HG03460 (cell line): ENCODE measurements around the gene GPR39.

ENCODE experiments used
- ATAC-seq: cut with Tn5 transposase; IDR thresholded peaks from one replicate; pipeline ENCODE4 v1.9.1; 2021; ENCODE audit not compliant: unreplicated experiment

Gene GPR39

DNA sequence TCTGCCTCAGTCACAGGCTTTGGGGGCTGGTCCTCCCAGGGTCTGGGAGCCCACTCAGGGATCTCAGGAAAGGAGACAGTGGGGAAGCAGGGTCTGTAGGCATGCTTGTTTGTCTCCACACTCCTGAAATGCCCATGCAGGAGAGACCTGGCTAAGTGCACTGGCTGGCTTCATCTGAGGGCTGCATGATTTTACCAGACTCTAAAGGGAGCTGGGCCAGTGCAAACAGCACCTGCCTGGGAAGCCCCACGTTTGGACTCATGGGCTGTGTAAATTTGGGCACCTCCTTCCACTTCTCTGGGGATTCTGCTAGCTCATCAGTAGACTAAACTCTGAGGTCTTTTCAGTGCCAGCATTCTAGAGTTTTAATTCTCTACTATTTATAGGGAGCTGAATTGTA, 219.7 kb downstream of the GPR39 start:
- ATAC-seq: no peak

DNA sequence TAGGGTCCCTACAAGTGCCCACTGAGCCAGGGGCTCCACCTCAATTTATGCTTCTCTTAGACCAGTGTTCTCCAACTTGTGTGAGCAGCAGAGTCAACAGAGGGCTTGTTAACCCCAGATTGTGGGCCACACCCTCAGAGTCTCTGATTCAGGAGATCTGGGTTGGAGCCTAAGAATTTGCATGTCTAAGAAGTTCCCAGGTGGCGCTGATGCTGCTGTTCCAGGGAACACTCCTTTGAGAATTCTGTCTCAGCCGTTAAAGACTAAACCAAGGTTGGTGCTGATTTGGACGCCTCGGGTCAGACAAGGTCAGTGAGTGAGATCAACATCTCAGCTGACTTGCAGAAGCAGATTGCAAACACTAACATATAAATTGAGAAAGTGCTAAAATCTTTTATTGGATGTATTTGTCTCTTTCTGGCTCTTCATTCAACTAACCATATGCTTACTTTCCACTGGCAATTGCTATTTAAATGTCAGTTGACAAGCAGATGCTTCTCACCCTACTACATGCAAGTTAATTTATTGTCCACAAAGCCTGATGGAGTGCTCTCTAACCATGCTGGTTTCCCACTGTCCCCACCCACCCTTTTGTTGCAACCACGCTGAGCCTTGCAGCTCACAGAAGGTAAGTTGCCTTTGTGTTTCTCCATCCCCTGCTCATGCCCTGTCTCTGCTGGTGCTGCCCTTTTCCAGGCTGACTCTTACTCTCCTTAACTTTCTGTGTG, 221.9 kb downstream of the GPR39 start:
- ATAC-seq: no peak

DNA sequence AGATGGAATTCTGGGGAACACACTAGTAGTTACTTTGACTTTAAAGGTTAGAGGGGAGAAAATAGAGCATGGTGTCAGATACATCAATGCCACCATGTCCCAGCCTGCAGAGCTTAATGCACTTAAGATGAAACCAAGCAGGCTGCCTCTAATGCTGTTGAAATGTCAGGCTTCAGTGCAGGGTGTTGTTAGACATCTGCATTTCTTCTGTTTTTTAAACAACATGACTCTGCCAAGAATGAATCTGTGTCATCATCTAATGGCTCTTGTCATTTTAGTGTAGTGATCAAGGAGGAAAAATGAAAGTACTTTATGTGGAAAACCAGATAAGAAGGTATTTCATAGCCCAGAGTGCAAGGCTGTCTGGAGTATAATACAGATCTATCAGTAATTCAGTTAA, 223.5 kb downstream of the GPR39 start:
- ATAC-seq: no peak

DNA sequence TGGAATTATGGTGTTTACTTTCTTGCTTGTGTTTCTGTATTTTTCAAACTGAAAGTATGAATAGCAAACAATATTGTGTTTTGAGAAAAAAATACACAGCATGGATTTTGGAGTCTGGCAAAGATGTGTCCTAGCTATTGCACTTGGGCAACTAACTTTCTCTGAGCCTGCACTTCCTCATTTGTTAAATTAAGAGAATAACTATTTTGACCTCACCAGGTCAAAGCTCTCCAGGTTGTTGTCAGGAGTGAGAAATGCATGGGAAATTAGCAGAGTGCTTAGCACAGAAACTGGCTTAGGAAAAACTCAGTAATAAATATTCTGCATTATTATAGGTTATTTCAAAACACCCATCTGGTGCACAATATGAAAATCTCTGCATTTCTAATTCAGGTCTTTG, 225.2 kb downstream of the GPR39 start:
- no peak for ATAC-seq

DNA sequence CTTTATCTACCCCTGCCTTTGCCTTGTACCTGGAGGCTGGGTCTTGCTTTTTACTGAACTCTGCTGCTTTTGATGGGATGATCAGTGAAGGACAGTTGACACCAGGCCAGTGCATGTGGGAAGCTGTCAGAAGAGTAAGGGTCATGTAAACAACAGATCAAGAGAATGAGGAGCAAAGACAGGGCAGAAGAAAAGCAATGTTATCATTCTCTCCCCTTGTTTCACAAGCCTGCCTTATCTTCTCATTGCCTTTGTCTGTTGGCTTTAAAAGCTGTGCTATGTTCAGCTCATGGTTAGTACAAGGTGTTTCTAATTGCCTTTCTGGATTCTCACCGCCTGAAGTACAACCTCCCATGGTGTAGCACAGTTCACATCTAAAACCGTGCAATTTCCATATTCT, 225.8 kb downstream of the GPR39 start:
- no peak for ATAC-seq

DNA sequence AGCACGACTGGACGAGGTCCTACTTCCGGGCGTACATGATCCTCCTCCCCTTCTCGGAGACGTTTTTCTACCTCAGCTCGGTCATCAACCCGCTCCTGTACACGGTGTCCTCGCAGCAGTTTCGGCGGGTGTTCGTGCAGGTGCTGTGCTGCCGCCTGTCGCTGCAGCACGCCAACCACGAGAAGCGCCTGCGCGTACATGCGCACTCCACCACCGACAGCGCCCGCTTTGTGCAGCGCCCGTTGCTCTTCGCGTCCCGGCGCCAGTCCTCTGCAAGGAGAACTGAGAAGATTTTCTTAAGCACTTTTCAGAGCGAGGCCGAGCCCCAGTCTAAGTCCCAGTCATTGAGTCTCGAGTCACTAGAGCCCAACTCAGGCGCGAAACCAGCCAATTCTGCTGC, 228.6 kb downstream of the GPR39 start:
- no peak for ATAC-seq

DNA sequence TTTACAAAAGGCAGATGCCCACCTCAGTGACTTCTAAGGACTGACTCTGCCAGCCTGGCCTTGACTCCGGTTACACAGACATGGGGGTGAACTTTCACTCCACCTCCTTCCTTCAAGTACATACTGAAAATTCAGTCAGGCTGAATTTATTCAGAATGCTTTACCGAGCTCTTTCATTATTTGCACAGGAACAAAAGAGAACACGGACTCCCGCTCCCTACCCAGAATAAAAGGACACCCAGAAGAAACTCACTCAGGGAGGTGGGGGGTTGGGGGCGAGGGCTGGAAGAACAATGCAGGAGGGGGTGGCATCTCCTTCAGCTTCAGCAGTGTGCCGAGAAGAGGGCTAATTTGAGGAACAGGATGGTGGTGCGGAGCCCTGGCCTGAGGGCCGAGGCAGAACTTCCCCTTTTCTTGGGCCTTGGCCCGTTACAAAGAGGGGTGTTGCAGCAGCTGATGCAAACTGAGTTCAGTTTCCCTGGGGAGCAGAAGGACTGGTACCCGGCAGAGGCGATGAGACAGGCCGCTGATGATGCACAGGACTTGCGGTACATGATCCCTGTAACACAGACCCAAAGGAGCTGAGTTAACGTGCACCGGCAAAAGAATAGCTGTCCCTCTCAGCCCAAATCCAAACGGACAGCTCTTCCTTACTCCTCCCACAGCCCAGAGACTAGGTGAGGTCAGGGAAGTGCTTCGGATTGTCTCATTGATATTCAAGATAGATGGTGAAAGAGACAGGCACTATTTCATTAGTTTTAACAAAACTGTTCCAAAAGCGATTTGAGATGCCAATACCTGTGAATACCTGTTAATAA, 229.3 kb downstream of the GPR39 start:
- ATAC-seq: no peak

DNA sequence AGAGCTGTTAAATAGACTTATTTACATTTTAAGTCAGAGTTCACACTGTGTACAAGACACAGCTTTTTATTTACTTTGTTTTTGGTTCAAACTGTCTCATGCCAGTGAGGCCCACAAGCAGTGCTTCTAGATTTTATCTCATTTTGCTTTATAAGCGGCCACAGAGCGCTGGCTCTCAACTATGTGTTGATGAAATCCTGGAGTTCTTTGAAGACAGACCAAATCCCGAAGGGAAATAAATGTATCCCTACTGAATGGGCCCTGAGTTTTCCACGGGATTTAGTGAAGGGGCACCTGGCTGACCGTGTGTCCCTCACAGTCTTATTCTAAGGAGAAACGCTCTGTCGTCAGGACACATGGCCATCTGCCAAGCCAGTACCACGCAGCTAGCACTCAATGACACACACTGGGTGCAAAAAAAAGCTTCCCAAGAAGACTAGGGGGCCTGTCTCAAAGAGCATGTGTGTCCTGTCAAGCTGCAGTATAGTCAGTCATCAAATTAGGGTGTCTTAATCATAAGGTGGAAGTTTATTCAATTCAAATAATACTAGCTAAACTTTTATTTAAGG, 230.0 kb downstream of the GPR39 start:
- no peak for ATAC-seq

DNA sequence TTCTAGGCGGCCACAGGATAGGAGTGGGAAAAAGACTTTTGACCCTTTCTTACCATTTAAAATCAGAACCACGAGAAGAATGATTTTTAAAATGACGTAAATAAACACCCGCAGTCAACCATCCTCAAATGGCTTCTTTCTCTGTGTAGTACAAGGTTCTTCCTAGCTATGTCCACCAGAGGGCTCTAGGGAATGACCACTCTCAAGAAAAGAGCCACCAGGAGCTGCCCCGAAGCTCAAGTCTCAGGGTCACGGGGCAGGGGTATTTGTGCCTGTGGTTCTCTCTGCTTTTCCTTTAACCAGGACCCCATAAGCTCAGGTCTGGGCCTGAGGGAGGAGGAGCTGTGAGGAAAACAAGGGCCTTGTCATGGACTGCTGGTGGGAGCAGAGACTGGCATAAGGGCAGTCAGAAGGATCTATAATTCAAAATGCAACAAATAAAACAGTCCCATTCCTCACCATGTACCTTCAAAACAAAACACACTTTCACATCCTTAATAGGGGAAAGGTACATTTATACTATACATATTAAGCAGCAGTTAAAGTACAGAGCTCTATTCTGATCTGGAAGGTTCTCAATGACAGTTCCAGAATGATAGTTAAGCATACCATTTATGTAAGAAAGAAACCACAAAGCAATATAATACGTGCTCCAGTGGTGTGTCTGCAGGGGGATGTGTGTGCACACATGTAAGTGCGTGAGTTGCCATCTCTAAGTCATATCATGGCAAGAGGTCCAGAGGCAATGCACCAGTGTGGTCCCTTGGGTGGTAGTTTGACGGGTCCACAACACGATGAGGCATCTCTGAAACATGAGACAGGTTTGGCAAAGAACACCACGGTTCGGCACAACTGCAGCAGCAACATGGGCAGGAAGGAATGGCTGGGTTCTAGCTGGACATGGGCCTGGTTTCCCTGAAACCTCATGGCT, 234.8 kb downstream of the GPR39 start:
- ATAC-seq: no peak

DNA sequence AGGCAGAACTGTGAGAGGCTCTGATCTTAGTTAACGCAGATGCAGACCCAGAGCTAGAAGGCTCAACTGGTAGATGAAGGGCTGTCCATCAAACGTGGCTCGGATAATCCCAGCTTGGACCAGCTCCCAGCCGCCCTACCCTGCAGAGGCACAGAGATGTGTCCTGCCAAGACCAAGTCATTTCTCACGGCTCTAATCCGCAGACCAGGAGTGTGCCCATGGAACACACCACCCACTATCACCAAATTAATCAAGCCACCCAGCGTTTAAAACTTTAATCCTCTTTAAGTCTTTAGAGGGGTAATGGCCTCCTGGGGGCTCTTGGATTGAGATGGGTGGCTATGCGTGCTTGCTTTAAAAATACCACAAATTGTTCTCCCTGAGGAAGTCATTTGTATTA, 235.9 kb downstream of the GPR39 start:
- ATAC-seq: no peak

DNA sequence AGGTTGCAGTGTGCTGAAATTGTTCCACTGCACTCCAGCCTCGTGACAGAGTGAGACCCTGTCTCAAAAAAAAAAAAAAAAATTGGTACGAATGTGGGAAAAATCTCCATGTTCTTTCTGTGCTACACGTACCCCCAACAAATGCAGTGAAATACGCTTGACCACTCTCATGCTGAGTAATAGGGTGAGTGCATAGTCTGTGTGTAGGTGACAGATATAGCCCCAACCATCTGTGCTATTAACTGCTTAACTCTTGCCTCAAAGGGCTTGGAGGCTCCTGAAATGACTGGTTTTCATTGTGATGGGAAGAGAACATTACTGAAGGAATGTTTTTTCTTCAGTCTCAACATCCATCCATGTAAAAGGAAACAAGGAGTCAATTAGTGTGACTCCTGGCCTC, 237.7 kb downstream of the GPR39 start:
- no peak for ATAC-seq

DNA sequence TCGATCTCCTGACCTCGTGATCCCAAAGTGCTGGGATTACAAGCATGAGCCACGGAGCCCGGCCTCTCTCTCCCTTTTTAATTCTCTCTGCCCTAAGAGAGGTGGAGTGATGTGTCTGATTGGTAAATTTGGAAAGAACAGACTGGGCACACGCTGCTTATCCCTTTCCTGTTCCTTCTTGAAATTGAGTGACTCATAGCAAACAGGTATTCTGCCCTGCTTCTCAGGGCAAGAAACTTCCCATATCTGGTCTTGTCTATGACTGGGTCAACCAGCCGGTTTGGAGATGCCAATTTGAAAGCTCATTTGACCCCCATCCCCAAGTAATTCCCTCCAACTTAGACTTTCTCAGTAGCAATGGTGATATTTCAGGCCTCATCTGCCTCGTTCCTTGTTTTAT, 238.4 kb downstream of the GPR39 start:
- ATAC-seq: no peak

DNA sequence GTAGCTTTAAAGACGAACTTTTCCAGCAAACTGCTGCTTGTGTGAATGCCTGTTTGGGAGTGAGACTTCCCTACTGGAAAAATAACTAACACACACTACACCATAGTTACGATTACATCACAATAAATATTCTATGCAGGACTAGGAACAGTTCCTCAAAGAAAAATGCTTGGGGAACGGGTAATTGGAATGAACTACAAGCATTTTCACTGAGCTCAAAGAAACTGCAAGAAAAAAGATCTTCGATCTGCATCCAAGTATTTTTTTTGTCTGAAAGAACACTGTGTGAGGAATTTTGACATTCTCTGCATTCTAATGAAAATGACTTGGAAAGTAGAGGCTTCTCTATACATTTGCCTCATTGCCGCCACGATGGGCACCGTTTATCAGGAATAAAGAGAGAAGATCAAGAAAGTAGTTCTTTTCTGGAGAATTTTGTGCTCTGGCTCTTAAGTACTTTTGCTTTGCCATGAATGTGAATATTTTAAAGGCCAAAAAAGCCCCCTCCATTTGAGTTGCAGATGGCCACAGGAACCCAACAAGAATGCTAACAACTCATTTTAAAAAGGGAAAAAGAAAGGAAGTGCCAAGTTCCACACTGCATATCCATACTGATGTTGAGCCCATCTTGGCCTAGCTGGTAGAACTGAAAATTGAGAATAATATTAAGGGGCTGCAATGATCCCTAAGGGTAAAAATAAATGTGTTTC, 239.8 kb downstream of the GPR39 start:
- ATAC-seq: no peak

DNA sequence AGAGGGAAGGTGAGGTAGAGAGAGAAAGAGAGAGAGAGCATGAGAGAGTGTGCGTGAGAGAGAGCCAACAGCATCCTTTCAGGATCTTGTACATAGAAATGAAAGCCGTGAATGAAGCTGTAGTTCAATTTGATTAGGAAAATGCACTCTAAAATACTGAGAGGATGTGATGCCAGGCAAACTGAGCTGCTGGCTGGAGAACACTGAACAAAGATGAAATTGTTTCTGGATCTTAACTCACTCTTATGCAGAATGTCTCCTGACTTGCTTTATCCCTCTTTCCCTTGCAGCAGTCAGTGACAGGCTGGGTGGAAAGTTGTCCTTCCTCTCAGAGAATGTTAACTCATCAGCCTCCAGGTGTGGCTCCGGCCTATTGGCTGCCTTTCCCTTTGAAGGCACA, 242.7 kb downstream of the GPR39 start:
- no peak for ATAC-seq

DNA sequence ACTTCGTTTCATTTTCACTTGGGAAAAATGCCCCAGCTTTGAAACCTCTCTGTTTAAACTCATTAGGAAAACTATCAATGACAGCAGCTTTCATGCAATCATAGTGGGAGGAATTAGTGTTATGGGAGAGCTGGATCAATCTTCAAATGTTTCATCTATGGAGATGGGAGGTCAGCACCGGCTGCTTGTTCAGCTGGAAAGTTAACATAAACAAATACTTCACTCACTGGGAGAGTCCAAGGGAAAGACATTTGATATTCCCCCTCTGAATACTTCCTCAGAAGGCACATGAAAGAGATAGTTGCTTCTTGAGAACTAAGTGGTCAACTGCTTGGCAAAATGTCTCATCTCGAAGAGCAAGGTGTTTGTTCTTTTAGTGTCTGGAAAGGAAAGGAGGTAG, 246.1 kb downstream of the GPR39 start:
- ATAC-seq: no peak

DNA sequence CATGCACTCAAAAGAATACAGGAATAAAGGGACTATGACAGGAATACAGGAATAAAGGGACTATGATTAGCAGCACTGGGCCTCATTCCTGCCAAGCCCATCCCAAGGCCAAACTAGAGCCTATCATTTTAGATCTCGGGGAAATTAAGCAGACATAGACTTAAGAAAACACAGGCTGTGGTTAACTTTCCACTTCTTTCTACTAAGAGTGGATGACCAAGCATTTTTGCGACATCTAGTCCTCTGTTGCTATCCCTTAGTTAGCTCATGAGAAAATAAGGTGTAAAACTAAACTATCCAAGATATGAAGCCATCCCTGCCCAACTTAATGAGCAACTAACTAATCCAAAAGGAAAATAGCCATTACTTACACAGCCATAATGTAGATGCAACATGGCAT, 247.5 kb downstream of the GPR39 start:
- no peak for ATAC-seq

DNA sequence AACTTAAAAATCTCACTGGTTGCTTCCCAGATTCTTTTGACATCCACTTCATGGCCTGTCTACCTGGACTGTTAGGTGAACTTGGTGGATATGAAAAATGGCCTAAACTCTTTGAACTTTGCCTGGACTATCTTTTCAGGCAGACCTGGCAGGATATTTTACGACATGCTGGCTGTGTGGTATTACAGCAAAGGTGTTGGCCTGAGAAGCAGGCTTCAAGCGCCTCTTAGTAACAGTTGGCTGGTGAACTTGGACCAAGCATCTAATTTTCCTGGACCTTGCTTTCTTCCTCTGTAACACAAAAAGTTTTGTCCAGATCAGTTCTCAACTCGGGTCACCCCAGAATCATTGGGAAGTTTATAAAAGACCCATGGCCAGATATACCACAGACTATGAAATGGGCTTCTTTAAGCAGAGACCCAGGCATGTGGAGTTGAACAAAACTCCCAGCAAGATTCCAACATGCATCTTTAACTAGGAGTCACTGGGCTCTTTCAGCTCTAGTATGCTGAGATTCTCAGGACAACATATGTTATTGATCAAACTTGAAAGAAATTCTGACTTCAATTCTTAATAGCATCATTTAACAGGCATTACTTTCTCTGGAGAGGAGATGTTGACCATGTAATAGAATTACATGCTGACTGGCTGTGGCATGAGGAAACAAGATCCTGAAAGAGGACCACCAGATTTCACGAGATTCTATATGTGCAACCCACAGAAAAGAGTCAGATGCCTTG, 249.0 kb downstream of the GPR39 start:
- no peak for ATAC-seq

DNA sequence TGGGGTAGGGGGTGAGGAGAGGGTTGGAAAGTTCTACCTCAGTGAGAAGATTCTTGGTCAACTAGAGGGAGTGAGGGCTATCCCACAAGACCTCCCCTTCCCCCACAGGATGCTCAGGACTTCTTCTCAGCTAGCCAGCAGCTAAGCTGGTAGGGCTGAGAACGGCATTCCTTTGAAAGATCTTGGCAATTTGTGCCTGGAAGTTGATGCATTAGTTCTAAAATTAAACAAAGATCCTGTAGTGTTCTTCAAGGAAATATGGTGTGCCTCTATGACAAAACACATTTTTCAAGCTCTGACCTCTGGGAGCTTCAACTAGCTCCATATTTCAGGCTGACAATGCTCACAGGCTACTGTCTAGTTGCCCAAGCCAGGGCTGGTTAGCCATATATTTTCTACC, 251.1 kb downstream of the GPR39 start:
- ATAC-seq: no peak

DNA sequence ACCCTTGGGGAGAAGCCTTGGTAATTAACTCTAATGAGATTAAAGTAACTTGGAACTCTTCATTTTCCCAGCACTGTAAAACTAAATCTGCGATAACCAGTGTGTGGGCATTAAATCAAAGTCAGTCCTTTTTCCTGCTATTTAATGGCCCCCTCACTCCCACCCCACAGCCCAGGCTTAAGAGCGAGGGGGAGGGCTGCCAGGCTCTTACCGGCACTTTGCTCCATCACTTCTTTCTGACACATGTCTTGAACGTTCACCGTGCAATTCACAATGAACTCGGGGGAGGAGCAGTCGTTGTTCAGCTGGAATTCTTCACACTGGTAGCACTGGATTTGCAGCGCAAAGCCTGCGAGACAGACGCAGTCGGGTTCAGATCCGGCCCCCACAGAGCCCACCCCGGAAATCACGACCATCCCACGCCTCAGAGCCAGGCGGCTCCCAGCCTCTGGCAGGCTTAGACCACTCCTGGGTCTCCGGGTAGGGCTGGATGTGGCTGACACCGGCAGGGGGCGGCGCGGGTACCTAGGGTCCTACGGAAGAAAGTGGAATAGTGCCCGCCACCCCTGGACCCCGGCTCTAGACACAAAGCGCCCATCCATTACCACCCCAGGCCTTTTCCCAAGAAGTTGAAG, 251.7 kb downstream of the GPR39 start:
- ATAC-seq: no peak
